HL-60 (cell line): ENCODE measurements around the gene CBLB.

ENCODE experiments used
- DNase-seq, 2 experiments: peaks; one replicate each; pipeline ENCODE4 v3.0.0-alpha.2; 2010 to 2020; ENCODE audit warnings: low read depth in 1 of 2, low spot score in 1 of 2
- H3K27ac ChIP-seq: fragments of 250-450 bp; sonication (Bioruptor Pico); replicated peaks from 2 replicates; pipeline ENCODE4 v1.5.1; 2020; ENCODE audit warnings: mild to moderate bottlenecking, moderate library complexity
- H3K27me3 ChIP-seq: fragments of 250-450 bp; sonication (Bioruptor Pico); 2 replicates; pipeline ENCODE4 v1.5.1; 2021; ENCODE audit warnings: mild to moderate bottlenecking, moderate library complexity; ENCODE audit not compliant: insufficient read depth, poor library complexity, severe bottlenecking
- H3K4me3 ChIP-seq: replicated peaks from 2 replicates; pipeline ENCODE4 v1.5.1; 2011; ENCODE audit warnings: mild to moderate bottlenecking, control low read depth, low read length; ENCODE audit not compliant: insufficient read depth
- CTCF ChIP-seq: IDR thresholded peaks from one replicate; pipeline ENCODE4 v1.5.1; 2011; ENCODE audit warnings: low read length, control low read depth, inconsistent platforms; ENCODE audit not compliant: insufficient read depth
- GABPA ChIP-seq: IDR thresholded peaks from 2 replicates; pipeline ENCODE4 v1.6.1; 2012; ENCODE audit warnings: low read depth
- POLR2AphosphoS5 ChIP-seq: IDR thresholded peaks from 2 replicates; pipeline ENCODE4 v1.6.1; 2012; ENCODE audit warnings: low read depth
- REST ChIP-seq: IDR thresholded peaks from 2 replicates; pipeline ENCODE4 v1.6.1; 2012; ENCODE audit warnings: low read depth; ENCODE audit not compliant: insufficient replicate concordance
- SPI1 ChIP-seq: IDR thresholded peaks from 2 replicates; pipeline ENCODE4 v1.6.1; 2012; ENCODE audit warnings: low read depth, mild to moderate bottlenecking, borderline replicate concordance

CBLB gene

GRCh38 chr3:105913616-105914015, 44.8 kb upstream of the CBLB start:
- TF ChIP-seq POLR2AphosphoS5 (no peak), GABPA (no peak), CTCF (no peak), REST (no peak), SPI1 (no peak)
- H3K4me3 ChIP-seq, result no peak overlapping the region
- DNase-seq, result no peak
- no peak overlapping the region for H3K27ac ChIP-seq
- no peaks in the 10 kb centered on the region for H3K27me3 ChIP-seq

GRCh38 chr3:105912891-105913290, 44.1 kb upstream of the CBLB start:
- no peak overlapping the region for H3K27ac ChIP-seq
- H3K27me3 ChIP-seq, result no peaks in the 10 kb centered on the region
- no peak for DNase-seq
- no peak for TF ChIP-seq GABPA
- no peak for TF ChIP-seq POLR2AphosphoS5
- no peak for TF ChIP-seq SPI1
- no peak for TF ChIP-seq CTCF
- TF ChIP-seq REST, result no peak
- no peak overlapping the region for H3K4me3 ChIP-seq

GRCh38 chr3:105911496-105911895, 42.7 kb upstream of the CBLB start:
- no peak for TF ChIP-seq GABPA
- TF ChIP-seq POLR2AphosphoS5, result no peak
- TF ChIP-seq REST, result no peak
- TF ChIP-seq CTCF, result no peak
- no peak for TF ChIP-seq SPI1
- Histone ChIP-seq H3K4me3 (no peak overlapping the region), H3K27me3 (no peaks in the 10 kb centered on the region), H3K27ac (no peak overlapping the region)
- DNase-seq, result no peak
